IMR-90 (cell line): ENCODE measurements around the gene NELL1. TPM values are rescaled to one million over a fixed set of nuclear protein-coding genes. Genes with fewer than 3 reads are reported as not detected.

Experiments used
- ATAC-seq: fragments of 200-7000 bp; cut with Tn5 transposase; 2 replicates; pipeline ENCODE4 v1.9.1; 2020; ENCODE audit warnings: low read depth, mild to moderate bottlenecking, moderate library complexity
- BruUV-seq: library from RNA; stranded (reverse); fragments of 400-500 nt; replicated peaks from 2 replicates; lab custom pipeline; 2021; lab: Mats Ljungman, UMichigan
- CTCF ChIA-PET: fragments of 300-600 bp; formaldehyde crosslinking; extraction: SDS; loops from one replicate; lab custom pipeline; 2021; ENCODE audit warnings: antibody characterized with exemption; lab: Yijun Ruan, JAX
- POLR2A ChIA-PET: fragments of 300-600 bp; sonication (Branson Sonifier 250); formaldehyde crosslinking; loops from one replicate; lab custom pipeline; 2022; ENCODE audit warnings: antibody characterized with exemption; ENCODE audit not compliant: unreplicated experiment; lab: Charles Lee
- DNase-seq: peaks from one replicate; pipeline ENCODE4 v3.0.0; 2013
- H2AFZ ChIP-seq: replicated peaks from 2 replicates; pipeline ENCODE3; 2013; ENCODE audit warnings: low read length, mild to moderate bottlenecking; ENCODE audit not compliant: poor library complexity
- H2AK5ac ChIP-seq: 2 replicates; pipeline ENCODE4 v1.6.1; 2013; ENCODE audit warnings: low read depth, low read length, inconsistent platforms
- H2AK9ac ChIP-seq: replicated peaks from 2 replicates; pipeline ENCODE3; 2013; ENCODE audit warnings: mild to moderate bottlenecking, low read depth, low read length, moderate library complexity; ENCODE audit not compliant: poor library complexity
- H2BK120ac ChIP-seq: 2 replicates; pipeline ENCODE4 v1.6.1; 2013; ENCODE audit warnings: low read depth, low read length, inconsistent platforms
- H2BK15ac ChIP-seq: 3 replicates; pipeline ENCODE4 v1.6.1; 2013; ENCODE audit warnings: low read depth, low read length, inconsistent platforms
- H2BK20ac ChIP-seq: 2 replicates; pipeline ENCODE4 v1.6.1; 2013; ENCODE audit warnings: low read depth, mild to moderate bottlenecking, inconsistent platforms, low read length, moderate library complexity
- H2BK5ac ChIP-seq: 2 replicates; pipeline ENCODE4 v1.6.1; 2013; ENCODE audit warnings: mild to moderate bottlenecking, low read depth, low read length, inconsistent platforms; ENCODE audit not compliant: poor library complexity, severe bottlenecking
- H3K14ac ChIP-seq: replicated peaks from 2 replicates; pipeline ENCODE4 v1.6.1; 2013; ENCODE audit warnings: low read depth, low read length, inconsistent platforms
- H3K18ac ChIP-seq: 2 replicates; pipeline ENCODE4 v1.6.1; 2013; ENCODE audit warnings: low read depth, low read length, control low read depth
- H3K23ac ChIP-seq: 2 replicates; pipeline ENCODE4 v1.6.1; 2013; ENCODE audit warnings: low read depth, low read length, inconsistent platforms
- H3K27ac ChIP-seq: 2 replicates; pipeline ENCODE4 v1.5.1; 2013; ENCODE audit warnings: mild to moderate bottlenecking, control low read depth, low read length; ENCODE audit not compliant: insufficient read depth
- H3K27me3 ChIP-seq: 2 replicates; pipeline ENCODE4 v1.6.1; 2013; ENCODE audit warnings: low read length; ENCODE audit not compliant: control insufficient read depth, insufficient read depth
- H3K36me3 ChIP-seq: 2 replicates; pipeline ENCODE4 v1.6.1; 2013; ENCODE audit warnings: low read length, mixed read lengths; ENCODE audit not compliant: control insufficient read depth, insufficient read depth
- H3K4ac ChIP-seq: 2 replicates; pipeline ENCODE4 v1.6.1; 2013; ENCODE audit warnings: low read depth, low read length, inconsistent platforms
- H3K4me1 ChIP-seq: 2 replicates; pipeline ENCODE4 v1.6.1; 2013; ENCODE audit warnings: low read length, mixed read lengths; ENCODE audit not compliant: control insufficient read depth, insufficient read depth
- H3K4me2 ChIP-seq: 2 replicates; pipeline ENCODE4 v1.6.1; 2013; ENCODE audit warnings: low read depth, mild to moderate bottlenecking, control low read depth, low read length, moderate library complexity
- H3K4me3 ChIP-seq: 2 replicates; pipeline ENCODE4 v1.5.1; 2013; ENCODE audit warnings: low read depth, mild to moderate bottlenecking, control low read depth, low read length, moderate library complexity; ENCODE audit not compliant: insufficient read depth
- H3K56ac ChIP-seq: 2 replicates; pipeline ENCODE4 v1.6.1; 2013; ENCODE audit warnings: low read length, inconsistent platforms; ENCODE audit not compliant: insufficient read depth; ENCODE audit errors: extremely low read depth
- H3K79me1 ChIP-seq, 2 experiments: 2 replicates each; pipeline ENCODE4 v1.6.1; 2013; ENCODE audit warnings: low read length in 2 of 2, inconsistent platforms in 1 of 2, low read depth in 1 of 2
- H3K9ac ChIP-seq: 2 replicates; pipeline ENCODE4 v1.6.1; 2013; ENCODE audit warnings: low read depth, low read length, control low read depth
- H3K9me1 ChIP-seq: 2 replicates; pipeline ENCODE4 v1.6.1; 2013; ENCODE audit warnings: low read length, inconsistent platforms; ENCODE audit not compliant: insufficient read depth
- H3K9me3 ChIP-seq: 2 replicates; pipeline ENCODE4 v1.6.1; 2013; ENCODE audit warnings: low read length; ENCODE audit not compliant: control insufficient read depth, insufficient read depth
- H4K20me1 ChIP-seq: 2 replicates; pipeline ENCODE4 v1.6.1; 2013; ENCODE audit warnings: low read length, inconsistent platforms; ENCODE audit not compliant: insufficient read depth
- H4K5ac ChIP-seq: 2 replicates; pipeline ENCODE4 v1.6.1; 2013; ENCODE audit warnings: mild to moderate bottlenecking, low read depth, low read length, control low read depth
- H4K8ac ChIP-seq, 2 experiments: 2 replicates each; pipeline ENCODE4 v1.6.1; 2013; ENCODE audit warnings: low read depth in 2 of 2, low read length in 2 of 2, control low read depth in 1 of 2, inconsistent platforms in 1 of 2
- H4K91ac ChIP-seq: 2 replicates; pipeline ENCODE4 v1.6.1; 2013; ENCODE audit warnings: low read depth, low read length, inconsistent platforms; ENCODE audit not compliant: insufficient read depth
- BHLHE40 ChIP-seq: fragments of 150-350 bp; IDR thresholded peaks from 2 replicates; pipeline ENCODE4 v1.6.1; 2016; ENCODE audit warnings: mild to moderate bottlenecking, low read depth, low read length
- CEBPB ChIP-seq: IDR thresholded peaks from 2 replicates; pipeline ENCODE4 v1.6.1; 2012; ENCODE audit warnings: low read depth, low read length, improper control_type of control experiment
- CHD1 ChIP-seq: IDR thresholded peaks from 2 replicates; pipeline ENCODE4 v1.6.1; 2012; ENCODE audit warnings: low read depth, low read length, improper control_type of control experiment
- FOS ChIP-seq: fragments of 150-350 bp; IDR thresholded peaks from 2 replicates; pipeline ENCODE4 v1.6.1; 2016; ENCODE audit warnings: low read depth, low read length
- MAFK ChIP-seq: IDR thresholded peaks from 2 replicates; pipeline ENCODE4 v1.6.1; 2012; ENCODE audit warnings: low read depth, low read length, improper control_type of control experiment
- MAZ ChIP-seq: IDR thresholded peaks from 2 replicates; pipeline ENCODE4 v1.6.1; 2012; ENCODE audit warnings: low read depth, mild to moderate bottlenecking, low read length, improper control_type of control experiment, moderate library complexity, borderline replicate concordance
- MXI1 ChIP-seq: IDR thresholded peaks from 2 replicates; pipeline ENCODE4 v1.6.1; 2012; ENCODE audit warnings: low read depth, mild to moderate bottlenecking, low read length, moderate library complexity, borderline replicate concordance
- NFE2L2 ChIP-seq: fragments of 150-350 bp; IDR thresholded peaks from 2 replicates; pipeline ENCODE4 v1.6.1; 2016; ENCODE audit warnings: low read depth, mild to moderate bottlenecking, low read length
- POLR2A ChIP-seq: IDR thresholded peaks from 2 replicates; pipeline ENCODE4 v1.6.1; 2012; ENCODE audit warnings: mild to moderate bottlenecking, low read depth, low read length
- RAD21 ChIP-seq: IDR thresholded peaks from 2 replicates; pipeline ENCODE4 v1.6.1; 2012; ENCODE audit warnings: low read length, improper control_type of control experiment
- RCOR1 ChIP-seq: IDR thresholded peaks from 2 replicates; pipeline ENCODE4 v1.6.1; 2012; ENCODE audit warnings: mild to moderate bottlenecking, low read length, improper control_type of control experiment; ENCODE audit not compliant: insufficient replicate concordance
- RFX5 ChIP-seq: IDR thresholded peaks from 2 replicates; pipeline ENCODE4 v1.8.0; 2012; ENCODE audit warnings: low read depth, mild to moderate bottlenecking, low read length, moderate library complexity
- SMC3 ChIP-seq: fragments of 150-350 bp; IDR thresholded peaks from 2 replicates; pipeline ENCODE4 v1.6.1; 2016; ENCODE audit warnings: low read depth, mild to moderate bottlenecking, antibody characterized with exemption, low read length, moderate library complexity
- WGBS, 2 experiments: methylation state at CpG; one replicate each; pipeline versions ENCODE4 v1.1.5 to v1.1.7; 2013; ENCODE audit warnings: missing lambda C conversion rate in 2 of 2; ENCODE audit not compliant: insufficient read length in 1 of 2; ENCODE audit errors: extremely low coverage in 2 of 2; 5-methylcytosine and 5-hydroxymethylcytosine counted together
- dilution Hi-C: fragments of 300-500 bp; cut with HindIII; formaldehyde crosslinking; loops from one replicate; pipeline ENCODE4 v1.14.3; 2018; ENCODE audit warnings: low sequenced_read_pairs; ENCODE audit not compliant: unreplicated experiment
- in situ Hi-C: fragments of 300-500 bp; cut with MboI; formaldehyde crosslinking; loops from 3 replicates; pipeline ENCODE4 v1.14.3; 2019; ENCODE audit warnings: low sequenced_read_pairs, inconsistent platforms, mixed read lengths
- intact Hi-C: fragments of 100-400 bp; cut with micrococcal nuclease; formaldehyde crosslinking; loops from 2 replicates; pipeline ENCODE4 v1.10.0; 2022
- polyA plus RNA-seq, 3 experiments: library from polyadenylated mRNA; depleted of rRNA; stranded (reverse); fragments of >200 nt; gene quantifications; 2 replicates each; pipeline ENCODE4 v1.2.3, GENCODE V29; 2012; ENCODE audit warnings: low replicate concordance in 1 of 3
- total RNA-seq: library from RNA; depleted of rRNA; stranded (reverse); fragments of >200 nt; gene quantifications from 2 replicates; pipeline ENCODE4 v1.2.3, GENCODE V29; 2012
- TF ChIP-seq, protein P1 (sequence below): conservative IDR thresholded peaks from 2 replicates; pipeline ENCODE4 v1.5.1; 2012; ENCODE audit warnings: mild to moderate bottlenecking, low read depth, low read length, improper control_type of control experiment
- TF ChIP-seq, protein P2 (sequence below): fragments of 150-350 bp; IDR thresholded peaks from 2 replicates; pipeline ENCODE4 v1.6.1; 2016; ENCODE audit warnings: low read depth, mild to moderate bottlenecking, low read length, moderate library complexity, borderline replicate concordance
- TF ChIP-seq, protein P3 (sequence below): fragments of 150-350 bp; IDR thresholded peaks from 2 replicates; pipeline ENCODE4 v1.6.1; 2017; ENCODE audit warnings: mild to moderate bottlenecking, antibody characterized with exemption, low read length, low read depth

The NELL1 gene
- total and polyA plus RNA-seq, 2 of the 4 experiments (the other 2 are of a cell fraction) = not detected

DNA sequence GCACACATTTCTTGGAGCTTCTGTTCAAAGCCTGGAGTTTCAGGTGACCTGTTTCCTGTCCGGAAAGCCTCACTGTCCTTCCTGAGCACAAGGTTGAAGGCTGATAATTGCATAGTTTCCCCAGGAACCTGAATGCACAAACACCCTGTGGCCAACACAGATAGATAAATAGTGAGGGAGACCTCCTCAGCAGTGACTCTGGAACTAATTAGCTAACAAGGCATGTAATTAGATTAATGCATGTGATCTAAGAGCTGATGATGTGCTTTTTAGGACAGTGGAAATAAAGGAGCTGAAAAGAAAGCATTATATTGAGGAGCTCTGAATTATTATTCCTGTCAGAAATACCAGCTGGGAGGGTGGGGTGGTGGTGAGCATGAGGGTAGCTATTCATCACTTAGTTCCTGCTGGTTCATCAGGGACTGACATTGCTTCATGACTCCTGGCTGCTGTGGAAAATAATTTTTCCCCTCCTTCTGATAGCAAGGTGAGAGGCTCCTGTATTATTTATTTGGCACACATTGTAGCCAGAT lies 101.1 kb downstream of the NELL1 start:
- Histone ChIP-seq H3K23ac (no peak overlapping the region), H3K4me1 (no peaks in the 10 kb centered on the region), H3K36me3 (no peaks in the 10 kb centered on the region), H2BK15ac (no peak overlapping the region), H2AFZ (no peak overlapping the region), H4K5ac (no peak overlapping the region), H3K56ac (no peak overlapping the region), H3K4ac (no peak overlapping the region), H4K8ac (no peak overlapping the region), H3K9ac (no peak overlapping the region), H4K91ac (no peak overlapping the region), H2BK20ac (no peak overlapping the region), H4K20me1 (no peaks in the 10 kb centered on the region), H3K4me3 (no peak overlapping the region), H3K14ac (no peak overlapping the region), H3K9me1 (no peaks in the 10 kb centered on the region), H3K27me3 (no peaks in the 10 kb centered on the region), H2AK5ac (no peak overlapping the region), H3K18ac (no peak overlapping the region), H3K79me1 (no peaks in the 10 kb centered on the region), H2BK5ac (no peak overlapping the region), H2AK9ac (no peak overlapping the region), H3K27ac (no peak overlapping the region), H3K9me3 (peaks cover 5% of the 10 kb centered on the region), H3K4me2 (no peak overlapping the region), H2BK120ac (no peak overlapping the region)
- no CpG with 5 or more reads among the region's 1 CpG for WGBS, 2 experiments
- ATAC-seq (no peak), DNase-seq (no peak)
- TF ChIP-seq FOS (no peak), MAZ (no peak), MXI1 (no peak), RCOR1 (no peak), RAD21 (no peak), POLR2A (no peak), CHD1 (no peak), SMC3 (no peak), MAFK (no peak), BHLHE40 (no peak), NFE2L2 (no peak), CEBPB (no peak), RFX5 (no peak)
- TF ChIP-seq, protein P1, sequence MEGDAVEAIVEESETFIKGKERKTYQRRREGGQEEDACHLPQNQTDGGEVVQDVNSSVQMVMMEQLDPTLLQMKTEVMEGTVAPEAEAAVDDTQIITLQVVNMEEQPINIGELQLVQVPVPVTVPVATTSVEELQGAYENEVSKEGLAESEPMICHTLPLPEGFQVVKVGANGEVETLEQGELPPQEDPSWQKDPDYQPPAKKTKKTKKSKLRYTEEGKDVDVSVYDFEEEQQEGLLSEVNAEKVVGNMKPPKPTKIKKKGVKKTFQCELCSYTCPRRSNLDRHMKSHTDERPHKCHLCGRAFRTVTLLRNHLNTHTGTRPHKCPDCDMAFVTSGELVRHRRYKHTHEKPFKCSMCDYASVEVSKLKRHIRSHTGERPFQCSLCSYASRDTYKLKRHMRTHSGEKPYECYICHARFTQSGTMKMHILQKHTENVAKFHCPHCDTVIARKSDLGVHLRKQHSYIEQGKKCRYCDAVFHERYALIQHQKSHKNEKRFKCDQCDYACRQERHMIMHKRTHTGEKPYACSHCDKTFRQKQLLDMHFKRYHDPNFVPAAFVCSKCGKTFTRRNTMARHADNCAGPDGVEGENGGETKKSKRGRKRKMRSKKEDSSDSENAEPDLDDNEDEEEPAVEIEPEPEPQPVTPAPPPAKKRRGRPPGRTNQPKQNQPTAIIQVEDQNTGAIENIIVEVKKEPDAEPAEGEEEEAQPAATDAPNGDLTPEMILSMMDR = no peak
- TF ChIP-seq, protein P2, sequence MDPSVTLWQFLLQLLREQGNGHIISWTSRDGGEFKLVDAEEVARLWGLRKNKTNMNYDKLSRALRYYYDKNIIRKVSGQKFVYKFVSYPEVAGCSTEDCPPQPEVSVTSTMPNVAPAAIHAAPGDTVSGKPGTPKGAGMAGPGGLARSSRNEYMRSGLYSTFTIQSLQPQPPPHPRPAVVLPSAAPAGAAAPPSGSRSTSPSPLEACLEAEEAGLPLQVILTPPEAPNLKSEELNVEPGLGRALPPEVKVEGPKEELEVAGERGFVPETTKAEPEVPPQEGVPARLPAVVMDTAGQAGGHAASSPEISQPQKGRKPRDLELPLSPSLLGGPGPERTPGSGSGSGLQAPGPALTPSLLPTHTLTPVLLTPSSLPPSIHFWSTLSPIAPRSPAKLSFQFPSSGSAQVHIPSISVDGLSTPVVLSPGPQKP = no peak
- TF ChIP-seq, protein P3, sequence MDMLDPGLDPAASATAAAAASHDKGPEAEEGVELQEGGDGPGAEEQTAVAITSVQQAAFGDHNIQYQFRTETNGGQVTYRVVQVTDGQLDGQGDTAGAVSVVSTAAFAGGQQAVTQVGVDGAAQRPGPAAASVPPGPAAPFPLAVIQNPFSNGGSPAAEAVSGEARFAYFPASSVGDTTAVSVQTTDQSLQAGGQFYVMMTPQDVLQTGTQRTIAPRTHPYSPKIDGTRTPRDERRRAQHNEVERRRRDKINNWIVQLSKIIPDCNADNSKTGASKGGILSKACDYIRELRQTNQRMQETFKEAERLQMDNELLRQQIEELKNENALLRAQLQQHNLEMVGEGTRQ = no peak
- in situ Hi-C loops (no loop called here), dilution Hi-C loops (no loop called here), intact Hi-C loops (no loop called here)
- ChIA-PET CTCF (no interaction called here), POLR2A (no interaction called here)
- no TSS peak for BruUV-seq
